WTC11 (cell line): ENCODE results near the gene SMURF1. TPM values are rescaled to one million over a fixed set of nuclear protein-coding genes. Genes with fewer than 3 reads are reported as not detected.

Source experiments
- ATAC-seq: fragments of 200-7000 bp; cut with Tn5 transposase; 2 replicates; pipeline ENCODE4 v1.10.0; 2021; ENCODE audit warnings: mild to moderate bottlenecking, moderate library complexity
- CTCF ChIA-PET: fragments of 300-600 bp; sonication (Branson Sonifier 250); formaldehyde crosslinking; loops from one replicate; lab custom pipeline; 2021; ENCODE audit warnings: antibody characterized with exemption; lab: Charles Lee
- POLR2A ChIA-PET: fragments of 350-600 bp; sonication (Branson Sonifier 250); formaldehyde crosslinking; loops from one replicate; lab custom pipeline; 2021; ENCODE audit warnings: antibody characterized with exemption; lab: Charles Lee
- DNase-seq: peaks from one replicate; pipeline ENCODE4 v3.0.0; 2021; ENCODE audit warnings: low spot score
- H3K27ac Mint-ChIP-seq: 2 replicates; pipeline ENCODE4 v1.8.0; 2021; ENCODE audit warnings: mixed read lengths
- H3K27me3 Mint-ChIP-seq: 2 replicates; pipeline ENCODE4 v1.8.0; 2021; ENCODE audit warnings: low read depth, mild to moderate bottlenecking, moderate library complexity, mixed read lengths
- H3K36me3 Mint-ChIP-seq: 2 replicates; pipeline ENCODE4 v1.8.0; 2021; ENCODE audit warnings: mixed read lengths
- H3K4me1 Mint-ChIP-seq: 2 replicates; pipeline ENCODE4 v1.8.0; 2022; ENCODE audit warnings: mixed read lengths
- H3K4me3 Mint-ChIP-seq: 2 replicates; pipeline ENCODE4 v1.8.0; 2021; ENCODE audit warnings: mild to moderate bottlenecking, moderate library complexity, mixed read lengths
- H3K9me3 Mint-ChIP-seq: 2 replicates; pipeline ENCODE4 v1.8.0; 2021; ENCODE audit warnings: mixed read lengths
- ATF2 ChIP-seq: sonication (generic); formaldehyde crosslinking; IDR thresholded peaks from 2 replicates; pipeline ENCODE4 v1.8.1; 2022; ENCODE audit warnings: low read depth, missing genetic modification reagents, borderline replicate concordance
- CBFB ChIP-seq: sonication (generic); formaldehyde crosslinking; IDR thresholded peaks from 2 replicates; pipeline ENCODE4 v1.8.1; 2022; ENCODE audit warnings: mild to moderate bottlenecking, low read depth, missing genetic modification reagents
- FOXP4 ChIP-seq: sonication (generic); formaldehyde crosslinking; IDR thresholded peaks from 2 replicates; pipeline ENCODE4 v1.8.0; 2022; ENCODE audit warnings: mild to moderate bottlenecking, missing genetic modification reagents
- IRF2 ChIP-seq: sonication (generic); formaldehyde crosslinking; IDR thresholded peaks from 2 replicates; pipeline ENCODE4 v1.8.0; 2022; ENCODE audit warnings: low read depth, missing genetic modification reagents, borderline replicate concordance
- JAZF1 ChIP-seq: fragments of 250-450 bp; sonication (Bioruptor Pico); IDR thresholded peaks from 2 replicates; pipeline ENCODE4 v1.9.0; 2021; ENCODE audit warnings: moderate library complexity, mild to moderate bottlenecking, inconsistent platforms
- JUN ChIP-seq: sonication (generic); formaldehyde crosslinking; IDR thresholded peaks from 2 replicates; pipeline ENCODE4 v1.8.0; 2023; ENCODE audit warnings: mild to moderate bottlenecking, missing genetic modification reagents
- KAT7 ChIP-seq: sonication (generic); formaldehyde crosslinking; IDR thresholded peaks from 2 replicates; pipeline ENCODE4 v1.8.1; 2023; ENCODE audit warnings: missing genetic modification reagents, mild to moderate bottlenecking, borderline replicate concordance
- MLX ChIP-seq: sonication (generic); formaldehyde crosslinking; IDR thresholded peaks from 2 replicates; pipeline ENCODE4 v1.8.1; 2023; ENCODE audit warnings: mild to moderate bottlenecking, missing genetic modification reagents, moderate library complexity
- PREB ChIP-seq: sonication (generic); formaldehyde crosslinking; IDR thresholded peaks from 2 replicates; pipeline ENCODE4 v1.8.1; 2022; ENCODE audit warnings: mild to moderate bottlenecking, missing genetic modification reagents, moderate library complexity, borderline replicate concordance
- RELA ChIP-seq: sonication (generic); formaldehyde crosslinking; IDR thresholded peaks from 2 replicates; pipeline ENCODE4 v1.8.1; 2022; ENCODE audit warnings: missing genetic modification reagents, mild to moderate bottlenecking, borderline replicate concordance
- SP1 ChIP-seq: sonication (generic); formaldehyde crosslinking; conservative IDR thresholded peaks from 2 replicates; pipeline ENCODE4 v1.8.1; 2022; ENCODE audit warnings: missing genetic modification reagents
- ZNF281 ChIP-seq: sonication (generic); formaldehyde crosslinking; IDR thresholded peaks from 2 replicates; pipeline ENCODE4 v1.8.0; 2023; ENCODE audit warnings: mild to moderate bottlenecking, missing genetic modification reagents
- ZNF396 ChIP-seq: fragments of 250-450 bp; sonication (Bioruptor Pico); IDR thresholded peaks from 2 replicates; pipeline ENCODE4 v1.8.0; 2021; ENCODE audit warnings: mild to moderate bottlenecking, moderate library complexity, borderline replicate concordance
- ZNF425 ChIP-seq: fragments of 250-450 bp; sonication (Bioruptor Pico); conservative IDR thresholded peaks from 2 replicates; pipeline ENCODE4 v1.9.0; 2021; ENCODE audit warnings: mild to moderate bottlenecking
- ZNF512 ChIP-seq: sonication (generic); formaldehyde crosslinking; IDR thresholded peaks from 2 replicates; pipeline ENCODE4 v1.8.1; 2022; ENCODE audit warnings: missing genetic modification reagents, borderline replicate concordance
- ZNF532 ChIP-seq: fragments of 250-450 bp; sonication (Bioruptor Pico); IDR thresholded peaks from 2 replicates; pipeline ENCODE4 v1.9.0; 2021; ENCODE audit warnings: mild to moderate bottlenecking, borderline replicate concordance
- total RNA-seq: library from RNA; stranded (reverse); gene quantifications from 3 replicates; pipeline ENCODE4 v1.2.3, GENCODE V29; 2021

SMURF1 gene
- total RNA-seq, 1 experiment from 2014 or later: 23.2 TPM

GRCh38 chr7:99027841-99028240, 116.1 kb downstream of the SMURF1 start (continued):
- TF ChIP-seq ZNF281 (no peak), IRF2 (CRISPR knock-in tag) (no peak), ZNF425 (CRISPR knock-in tag) (no peak), CBFB (CRISPR knock-in tag) (no peak), FOXP4 (CRISPR knock-in tag) (no peak), ZNF532 (no peak), ZNF396 (CRISPR knock-in tag) (no peak)

- POLR2A ChIA-PET: no interaction called here
- no peaks in the 10 kb centered on the region for H3K9me3 Mint-ChIP-seq
- H3K4me3 Mint-ChIP-seq: no peak overlapping the region
- peaks cover 42% of the 10 kb centered on the region for H3K36me3 Mint-ChIP-seq
- CTCF ChIA-PET: interaction anchor here (2.0 kb wide), 1 partner anchor 9 kb away, joined by 14 read pairs; no protein-coding TSS in a partner anchor
- no peak overlapping the region; the same call in 1 of the 2 replicates for H3K27ac Mint-ChIP-seq
- TF ChIP-seq RELA (no peak), SP1 (no peak)
- H3K27me3 Mint-ChIP-seq: no peaks in the 10 kb centered on the region
- no peak for DNase-seq
- H3K4me1 Mint-ChIP-seq: no peaks in the 10 kb centered on the region
- ATAC-seq: no peak
These were observed 116.7 kb downstream of the SMURF1 start for GRCh38 chr7:99027241-99027640.

- no peaks in the 10 kb centered on the region for H3K9me3 Mint-ChIP-seq
- ATAC-seq (no peak), DNase-seq (no peak)
- H3K36me3 Mint-ChIP-seq: peaks cover 24% of the 10 kb centered on the region
- H3K4me1 Mint-ChIP-seq: peaks cover 13% of the 10 kb centered on the region
- ChIA-PET CTCF (interaction anchor here (0.9 to 1.1 kb wide), 2 partner anchors 13 kb away, joined by 4 to 6 read pairs; no protein-coding TSS in a partner anchor), POLR2A (no interaction called here)
- no peaks in the 10 kb centered on the region for H3K27me3 Mint-ChIP-seq
- no peak overlapping the region for H3K27ac Mint-ChIP-seq
- H3K4me3 Mint-ChIP-seq: no peak overlapping the region
- no peak for TF ChIP-seq KAT7 (CRISPR knock-in tag)
- no peak for TF ChIP-seq CBFB (CRISPR knock-in tag)
- no peak for TF ChIP-seq ATF2 (CRISPR knock-in tag)
- TF ChIP-seq JAZF1 (CRISPR knock-in tag): no peak
- no peak for TF ChIP-seq ZNF512 (CRISPR knock-in tag)
- no peak for TF ChIP-seq MLX (CRISPR knock-in tag)
- no peak for TF ChIP-seq IRF2 (CRISPR knock-in tag)
- TF ChIP-seq JUN (CRISPR knock-in tag): no peak
- no peak for TF ChIP-seq PREB
These were observed 119.8 kb downstream of the SMURF1 start for GRCh38 chr7:99024066-99024465.
